Anterior cingulate cortex (tissue), 58 donors: ENCODE data around the gene STRADA.

Experiments used
- DNase-seq, 58 donors: peaks; one replicate each; lab custom pipeline; 2025; lab: John Stamatoyannopoulos, UW

The STRADA gene

DNA sequence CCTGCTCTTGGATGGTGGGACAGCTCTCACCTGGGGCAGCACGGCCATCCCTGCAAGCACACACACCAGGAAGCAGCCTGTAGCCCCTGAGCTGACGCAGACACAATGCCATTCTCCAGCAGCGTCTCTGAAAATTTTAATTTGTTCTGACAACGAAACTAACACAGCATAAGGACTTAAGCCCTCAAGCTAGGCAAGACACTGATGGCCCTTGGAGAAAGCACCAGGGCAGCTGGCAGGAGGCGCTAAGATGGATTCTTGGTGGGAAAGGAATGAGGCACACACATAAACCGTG is 38.9 kb downstream of the STRADA start:
- no peak for DNase-seq

DNA sequence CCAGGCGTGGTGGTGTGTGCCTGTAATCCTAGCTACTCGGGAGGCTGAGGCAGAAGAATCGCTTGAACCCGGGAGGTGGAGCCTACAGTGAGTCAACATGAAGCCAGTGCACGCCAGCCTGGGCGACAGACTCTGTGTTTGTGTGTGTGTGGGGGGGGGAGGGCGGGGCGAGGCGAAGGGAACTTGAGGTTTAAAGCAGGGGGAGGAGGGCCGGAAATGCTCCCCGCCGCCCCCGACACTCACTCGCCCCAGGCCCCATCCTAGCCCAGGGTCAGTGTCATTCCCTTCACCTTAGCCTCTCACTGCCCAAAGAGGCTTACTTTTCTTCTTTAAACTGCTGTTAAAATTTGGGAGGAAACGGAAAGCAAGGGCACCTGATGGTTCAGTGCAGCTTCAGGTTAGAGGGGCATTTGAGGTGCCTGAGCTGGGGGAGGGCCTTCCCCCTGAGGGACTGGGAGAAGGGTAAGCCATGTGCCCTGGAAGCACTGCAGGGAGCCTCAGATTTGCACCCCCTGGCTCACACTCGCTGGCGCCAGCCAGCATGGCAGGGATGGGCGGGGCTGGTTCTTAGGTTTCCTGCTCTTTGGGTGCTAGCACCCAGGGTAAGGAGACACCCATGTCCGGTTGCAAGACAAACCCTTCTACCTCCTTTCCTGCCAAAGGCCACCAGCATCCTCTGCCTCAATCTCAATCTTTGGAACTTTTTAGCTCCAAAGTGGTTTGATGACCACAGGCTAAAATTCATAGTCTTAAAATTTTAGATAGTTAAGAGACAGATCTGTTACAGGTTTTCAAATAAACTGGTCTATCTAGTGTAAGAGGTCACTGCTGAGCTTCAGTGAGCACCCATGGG is 39.5 kb downstream of the STRADA start:
- DNase-seq = peak in 1 of 58 donors; percentile 30

DNA sequence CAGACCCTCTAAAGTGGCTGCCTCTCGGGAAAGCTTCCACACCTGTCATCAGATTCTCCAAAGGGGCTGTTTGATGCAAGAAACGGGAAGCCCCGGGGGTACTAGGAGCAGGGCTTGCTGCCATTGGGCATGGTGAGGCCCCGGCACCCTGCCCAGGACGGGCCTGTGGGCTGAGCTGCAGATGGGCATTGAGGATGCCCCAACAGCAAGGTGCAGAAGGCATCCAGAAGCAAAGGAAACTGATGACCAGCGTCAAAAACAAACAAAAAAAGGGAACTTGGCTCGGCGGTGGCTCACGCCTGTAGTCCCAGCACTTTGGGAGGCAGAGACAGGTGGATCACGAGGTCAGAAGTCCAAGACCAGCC is 40.2 kb downstream of the STRADA start:
- no peak for DNase-seq

DNA sequence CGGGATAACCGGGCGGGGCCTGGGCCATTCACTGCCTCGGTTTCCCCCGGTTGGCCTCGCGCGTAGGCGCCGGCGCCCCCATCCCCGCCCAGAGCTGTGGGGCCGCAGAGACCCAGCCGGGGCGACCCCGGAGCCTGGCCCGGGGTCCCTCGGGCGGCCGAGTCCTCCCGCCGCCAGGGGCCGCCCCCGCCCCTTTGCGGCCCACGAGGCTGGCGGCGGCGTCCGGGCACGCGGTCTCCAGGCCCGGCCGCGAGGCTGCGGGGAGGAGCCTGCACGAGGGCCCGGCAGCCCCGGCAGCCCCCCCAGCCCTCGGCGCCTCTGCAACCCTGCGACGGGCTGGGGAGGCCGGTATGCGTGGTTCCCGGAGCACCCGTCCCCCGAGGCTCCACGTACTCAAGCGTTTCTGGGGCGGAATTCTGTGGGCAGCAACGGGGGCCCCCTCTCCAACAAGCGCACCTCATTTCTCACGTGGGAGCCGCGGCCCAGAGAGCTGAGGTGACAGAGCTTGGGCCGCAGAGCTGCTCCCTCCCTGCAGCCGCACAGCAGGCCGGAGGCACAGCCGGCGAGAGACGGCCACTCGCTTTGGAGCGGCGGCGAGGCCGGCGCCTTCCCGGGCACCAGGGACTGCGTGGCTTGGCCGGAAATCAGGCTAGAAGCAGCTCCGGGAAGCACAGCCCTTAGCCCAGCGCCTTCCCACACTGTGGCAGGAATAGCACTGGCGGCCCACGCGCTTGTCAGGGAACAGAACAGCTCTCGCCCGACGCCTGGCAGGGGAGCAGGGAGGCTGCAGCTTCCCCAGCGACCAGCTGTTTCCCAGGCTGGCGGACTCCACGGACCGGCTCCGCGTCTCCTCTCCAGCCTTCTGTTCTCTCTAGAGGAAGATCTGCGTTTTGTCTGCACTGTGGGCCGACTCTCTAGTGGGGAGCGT is 40.8 kb downstream of the STRADA start:
- peak in 50 of 58 donors; percentile 28 to 90 (median 64) for DNase-seq

DNA sequence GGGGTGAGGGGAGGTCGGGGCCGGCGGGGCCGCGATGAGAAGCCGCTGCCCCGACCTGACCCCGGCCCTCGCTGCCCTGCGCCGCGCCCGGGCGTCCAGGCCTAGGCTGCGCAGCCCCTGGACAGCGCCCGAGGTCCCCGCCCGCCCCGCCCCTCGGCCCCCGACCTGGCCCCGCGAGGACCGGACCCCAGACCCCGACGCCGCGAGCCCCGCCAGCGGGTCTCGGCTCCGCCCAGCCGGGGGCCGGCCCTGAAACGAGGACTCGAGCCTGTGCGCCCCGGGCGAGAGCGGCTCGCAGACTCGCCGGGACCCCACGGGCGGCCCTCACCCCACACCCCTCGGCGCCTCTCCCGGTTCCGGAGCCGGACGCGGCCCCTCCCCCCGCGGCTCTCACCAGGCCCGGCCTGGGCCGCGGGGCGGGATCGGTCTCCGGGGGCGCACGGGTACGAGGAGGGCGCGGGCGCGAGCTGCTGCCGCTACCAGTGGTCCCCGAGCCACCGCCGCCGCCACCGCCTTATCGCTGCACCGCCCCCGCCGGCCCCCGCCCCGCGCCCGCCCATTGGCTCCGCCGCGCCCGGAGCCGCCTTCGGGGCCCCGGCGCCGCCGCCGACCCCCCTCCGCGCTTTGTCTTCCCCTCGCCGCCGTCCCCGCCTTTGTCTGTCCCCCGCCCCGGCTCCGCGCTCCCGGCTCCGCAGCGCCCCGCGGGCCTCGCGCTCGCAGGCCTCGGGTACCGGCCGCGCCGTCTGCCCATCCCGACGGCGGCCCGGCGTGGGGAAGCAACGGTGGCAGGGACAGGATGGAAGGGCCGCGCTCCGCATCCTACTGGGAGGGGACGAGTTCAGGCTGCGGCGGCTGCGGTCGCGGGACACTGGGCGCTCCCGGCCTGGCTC is 41.7 kb downstream of the STRADA start, which contains the start of gene LIMD2:
LIMD2 (minus strand) TSS at position 488 of the 890 bp plus-strand sequence. CDS start 827 bp downstream, outside the sequence.
- peak in 14 of 58 donors; percentile 18 to 46 (median 28) for DNase-seq

DNA sequence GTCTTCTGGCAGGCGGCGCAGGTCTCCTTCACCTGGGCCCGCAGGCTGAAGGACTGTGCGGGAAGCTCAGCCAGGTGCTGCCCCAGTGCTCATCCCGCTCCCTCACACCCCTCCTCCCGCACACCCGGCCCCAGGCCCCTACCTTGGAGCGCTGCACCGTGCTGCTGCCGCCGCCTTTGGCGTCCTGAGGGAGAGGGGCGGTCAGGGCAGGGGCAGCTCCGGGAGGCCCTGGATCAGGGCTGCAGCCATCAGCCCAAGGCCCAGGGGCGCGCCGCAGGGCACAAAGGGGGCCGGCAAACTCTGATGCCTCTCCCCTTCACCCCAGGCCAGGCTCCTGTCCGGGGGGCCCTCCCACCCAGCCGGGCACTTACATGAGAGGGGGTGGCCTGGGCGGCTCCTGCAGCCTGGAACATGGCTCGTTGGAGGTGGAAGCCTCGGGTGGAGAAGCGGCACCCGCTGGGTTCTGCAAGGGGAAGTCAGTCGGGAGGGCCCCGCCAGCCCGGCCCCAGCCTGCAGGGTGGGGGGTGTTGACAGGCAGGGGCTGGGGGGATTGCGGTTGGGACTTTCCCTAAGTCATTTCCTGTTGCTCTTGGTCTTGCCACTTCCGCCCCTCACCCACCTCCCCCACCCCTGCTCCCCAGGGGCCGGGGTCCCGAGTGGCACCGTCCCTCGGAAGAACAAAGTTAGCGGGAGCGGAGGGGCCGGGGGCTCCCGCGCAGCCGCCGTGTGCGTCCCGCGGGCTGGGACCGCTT is 42.5 kb downstream of the STRADA start:
- peak in 4 of 58 donors; percentile 17 to 29 (median 24) for DNase-seq

DNA sequence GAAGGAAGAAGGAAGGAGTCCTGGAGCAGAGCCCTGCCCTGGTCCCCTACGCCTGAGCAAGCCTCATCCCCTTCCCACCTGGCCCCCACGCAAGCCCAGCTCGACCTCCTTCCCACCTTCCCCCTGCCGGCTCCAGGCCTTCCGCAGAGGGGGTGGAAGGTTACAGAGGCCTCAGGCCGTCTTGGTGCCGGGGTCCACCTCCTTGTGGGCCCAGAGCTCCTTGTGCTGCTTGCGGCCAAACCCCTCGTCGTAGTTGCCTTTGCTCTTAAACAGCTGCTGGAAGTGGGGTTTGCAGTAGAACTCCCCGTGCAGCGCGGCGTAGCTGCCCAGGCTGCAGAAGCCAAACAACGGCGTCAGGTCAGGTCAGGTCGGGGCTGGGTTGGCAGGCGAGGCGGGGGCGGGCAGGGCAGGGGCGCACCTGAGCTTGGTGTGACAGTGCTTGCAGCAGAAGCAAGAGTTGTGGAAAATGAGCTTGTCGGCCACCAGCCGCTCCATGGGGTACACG is 43.2 kb downstream of the STRADA start:
- DNase-seq = no peak

DNA sequence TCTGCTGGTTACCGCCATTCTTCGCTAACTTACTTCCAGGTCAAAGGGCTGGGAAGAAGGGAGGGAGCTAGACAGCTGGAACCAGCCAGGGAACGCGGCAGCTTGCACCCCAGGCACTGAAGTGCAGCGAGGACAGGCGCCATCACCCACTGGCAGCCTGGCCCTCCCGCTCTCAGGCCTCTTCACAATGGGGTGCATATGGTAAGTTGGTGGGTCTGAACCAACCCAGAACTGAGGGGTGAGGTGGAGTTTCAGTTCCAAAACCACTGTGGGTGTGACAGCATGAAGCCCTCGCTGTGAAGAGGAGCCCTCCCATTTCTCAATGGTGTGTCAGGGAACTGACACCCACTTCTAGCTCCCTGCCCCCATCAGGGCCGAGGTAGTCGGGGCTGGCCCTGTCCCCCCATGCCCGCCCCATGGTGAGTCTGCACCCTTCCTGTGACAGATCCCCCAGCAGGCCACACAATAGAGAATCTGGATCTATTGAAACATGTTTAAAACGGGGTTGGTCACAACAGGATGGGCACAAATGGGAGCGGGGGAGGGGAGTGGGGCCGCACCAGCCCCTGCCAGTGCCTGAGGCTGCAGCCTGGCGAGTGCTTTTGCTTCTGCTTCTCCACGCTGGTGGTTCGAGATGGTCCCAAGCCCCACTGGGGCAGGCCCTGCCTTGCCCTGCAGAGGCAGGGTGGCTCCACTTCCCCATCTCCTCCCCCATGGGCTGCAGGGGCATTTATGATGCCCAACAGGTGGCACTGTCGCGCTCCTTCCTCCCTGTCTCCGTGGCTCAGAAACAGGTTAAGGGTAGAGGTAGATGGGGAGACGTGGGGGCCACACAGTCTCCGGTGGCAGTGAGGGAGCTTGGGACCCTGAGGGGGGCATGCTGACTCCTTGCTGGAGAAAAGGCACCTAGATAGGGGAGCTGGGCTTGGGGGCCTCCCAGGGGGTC is 44.0 kb downstream of the STRADA start:
- DNase-seq = peak in 5 of 58 donors; percentile 15 to 38 (median 21)

DNA sequence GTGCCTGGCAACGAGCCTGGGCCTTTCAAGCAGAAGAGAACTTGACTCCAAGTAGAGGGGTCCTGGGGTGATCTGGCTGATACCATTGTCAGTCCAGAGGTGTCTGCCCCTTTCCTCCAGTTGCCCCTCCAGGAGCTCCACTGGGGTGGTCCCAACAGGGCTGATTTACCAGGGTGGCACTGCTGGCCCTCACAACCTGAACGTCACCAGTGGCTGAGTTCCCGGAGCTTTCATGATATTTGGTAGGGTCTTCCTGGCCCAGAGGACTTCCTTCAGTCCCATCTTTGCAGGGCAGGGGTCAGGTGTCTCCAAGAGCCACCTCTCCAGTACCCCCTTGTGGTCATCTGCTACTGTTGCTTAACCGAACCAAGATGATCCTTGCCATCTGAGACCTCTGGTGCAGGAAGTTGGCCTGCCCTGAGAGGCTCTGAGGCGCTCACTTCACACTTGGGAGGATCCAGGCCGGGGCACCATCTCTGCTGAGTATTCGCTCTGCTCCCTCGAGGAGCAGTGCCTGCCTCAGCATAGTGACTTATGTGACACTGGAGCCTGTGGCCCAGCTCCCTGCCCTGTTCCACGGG is 45.1 kb downstream of the STRADA start:
- peak in 1 of 58 donors; percentile 16 for DNase-seq

DNA sequence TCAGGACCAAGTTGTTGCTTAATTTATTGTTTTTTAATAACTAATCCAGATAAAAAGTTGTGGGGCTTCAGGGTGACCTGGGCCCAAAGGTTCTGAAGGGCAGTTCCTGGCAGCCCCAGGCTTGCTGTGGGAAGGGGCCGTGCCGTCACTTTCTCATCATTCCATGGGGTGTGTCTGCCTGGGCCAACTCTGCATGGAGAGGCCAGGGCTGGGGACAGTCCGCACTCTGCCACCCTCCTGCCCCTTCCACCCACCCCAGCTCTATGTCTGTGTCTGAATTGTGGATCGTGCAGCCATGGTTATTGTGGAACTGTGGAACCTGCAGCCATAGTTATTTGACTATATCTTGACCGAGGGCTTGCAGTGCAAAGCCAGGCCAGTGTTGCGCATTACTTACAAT is 45.7 kb downstream of the STRADA start:
- DNase-seq = no peak

DNA sequence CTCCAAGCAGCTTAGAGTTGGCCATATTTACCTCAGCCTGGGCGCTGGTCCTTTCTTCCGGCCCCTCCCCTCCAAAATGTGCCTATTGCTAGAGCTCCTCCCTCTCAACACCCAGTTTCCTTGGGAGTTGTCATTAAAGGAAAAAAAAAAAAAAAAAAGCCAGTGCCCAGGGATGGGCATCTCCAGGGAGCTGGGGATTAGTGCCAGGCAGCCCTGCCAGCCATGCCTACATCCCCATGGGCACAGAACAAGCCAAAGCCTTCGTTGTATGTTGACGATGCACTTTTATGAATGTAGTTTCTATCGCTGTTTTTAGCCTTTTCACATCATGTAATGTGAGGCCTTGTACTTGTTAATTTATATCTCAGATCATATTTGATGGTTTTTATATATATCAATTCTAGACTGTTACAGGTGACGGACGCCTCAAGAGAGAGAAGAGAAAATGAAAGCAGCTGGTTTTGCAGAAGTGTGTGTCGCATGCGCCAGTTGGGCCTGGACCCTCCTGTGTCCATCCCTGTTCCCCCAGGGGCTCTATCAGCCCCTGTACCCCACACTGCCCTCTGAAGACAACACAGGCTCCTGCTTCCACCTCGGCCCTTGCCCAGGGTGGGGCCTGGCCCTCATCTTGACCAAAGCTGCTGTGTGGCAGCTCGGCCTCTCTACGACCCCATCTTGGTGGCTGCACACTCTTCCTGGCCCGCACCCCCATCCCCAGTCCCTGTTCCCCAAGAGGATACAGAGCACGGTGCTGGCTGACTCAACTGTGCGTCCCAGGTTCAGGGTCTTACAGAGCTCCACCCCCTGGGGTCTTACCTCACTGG is 46.4 kb downstream of the STRADA start:
- DNase-seq = peak in 6 of 58 donors; percentile 23 to 45 (median 30)

DNA sequence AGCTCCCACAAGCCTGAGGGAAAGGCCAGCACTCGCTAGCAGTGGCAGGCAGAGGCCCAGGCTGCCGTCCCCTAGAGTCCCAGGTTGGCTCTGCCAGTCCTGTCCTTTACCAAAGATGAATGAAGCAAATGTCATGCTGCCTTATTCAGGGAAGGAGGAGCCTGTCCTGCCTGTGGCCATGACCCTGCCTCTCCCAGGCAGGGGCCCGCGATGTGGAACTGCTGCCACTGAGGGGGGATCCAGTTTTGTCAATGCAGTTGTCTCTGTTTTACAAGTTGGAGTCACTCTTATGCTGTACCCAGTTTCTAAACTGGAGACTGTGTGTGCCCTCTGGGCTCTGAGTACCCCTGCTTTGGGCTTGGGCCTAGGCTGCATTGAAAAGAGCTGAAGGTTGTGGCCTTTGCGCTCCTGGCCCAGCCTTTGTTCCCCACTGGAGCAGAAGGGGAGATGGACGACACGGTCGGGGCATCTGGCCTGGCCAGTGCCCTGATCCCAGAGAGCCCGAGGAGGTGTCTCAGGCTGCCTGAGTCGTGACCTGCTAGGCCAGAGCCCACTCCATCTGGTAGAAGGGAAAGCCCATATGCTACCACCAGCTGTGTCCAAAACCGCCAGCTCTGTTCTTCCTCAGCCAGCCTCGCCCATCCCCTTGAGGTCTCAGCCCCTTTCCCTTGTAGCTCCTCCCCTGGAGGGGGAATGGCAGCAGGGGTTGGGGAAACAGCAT is 47.2 kb downstream of the STRADA start:
- DNase-seq = peak in 1 of 58 donors; percentile 23

DNA sequence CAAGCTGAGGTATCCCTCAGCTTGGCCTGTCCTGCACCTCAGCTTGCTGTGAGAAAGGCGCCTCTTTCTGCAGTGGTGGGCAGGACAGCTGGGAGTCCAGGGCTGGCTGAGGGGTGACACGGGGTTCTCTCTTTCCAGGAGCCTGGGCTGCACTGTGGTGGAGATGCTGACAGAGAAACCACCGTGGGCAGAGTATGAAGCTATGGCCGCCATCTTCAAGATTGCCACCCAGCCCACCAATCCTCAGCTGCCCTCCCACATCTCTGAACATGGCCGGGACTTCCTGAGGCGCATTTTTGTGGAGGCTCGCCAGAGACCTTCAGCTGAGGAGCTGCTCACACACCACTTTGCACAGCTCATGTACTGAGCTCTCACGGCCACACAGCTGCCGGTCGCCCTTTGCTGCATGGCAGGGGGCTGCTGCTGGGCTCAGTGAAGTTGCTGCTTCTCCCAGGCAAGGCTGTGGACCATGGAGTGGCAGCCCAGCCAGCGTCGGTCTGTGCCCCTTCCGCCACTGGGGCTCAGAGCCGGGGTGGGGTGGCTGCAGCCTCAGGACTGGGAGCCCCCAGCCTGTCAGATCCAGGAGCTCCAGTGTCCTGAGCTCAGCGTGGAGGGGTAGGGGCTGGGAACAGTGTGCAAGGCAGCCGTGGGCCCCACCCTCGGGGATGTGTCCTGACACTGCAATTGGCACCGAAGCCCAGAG is 48.0 kb downstream of the STRADA start:
- DNase-seq = peak in 4 of 58 donors; percentile 15 to 53 (median 30)

DNA sequence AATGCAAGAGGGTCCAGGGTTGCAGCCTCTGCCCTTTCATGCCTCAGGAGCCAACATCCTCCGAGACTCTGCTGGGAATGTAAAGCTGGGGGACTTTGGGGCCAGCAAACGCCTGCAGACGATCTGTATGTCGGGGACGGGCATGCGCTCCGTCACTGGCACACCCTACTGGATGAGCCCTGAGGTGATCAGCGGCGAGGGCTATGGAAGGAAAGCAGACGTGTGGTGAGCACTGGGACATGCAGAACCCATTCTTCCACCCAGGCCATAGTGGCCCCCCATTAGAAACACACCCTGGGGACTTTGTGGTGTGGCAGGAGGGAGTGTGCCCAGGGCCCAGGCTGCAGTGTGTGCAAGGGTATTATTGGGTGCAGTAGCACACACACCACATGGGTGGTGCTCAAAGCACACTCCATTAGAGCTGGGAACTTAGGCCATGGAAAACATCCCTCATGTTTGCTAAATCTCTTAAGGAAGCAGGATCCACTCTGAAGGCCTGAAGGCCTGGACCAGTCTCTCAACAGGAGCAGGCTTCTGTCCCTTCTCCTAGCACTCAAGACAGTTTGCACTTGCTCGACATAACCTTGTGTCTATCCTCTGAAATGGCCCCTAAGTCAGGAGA is 49.3 kb downstream of the STRADA start:
- no peak for DNase-seq

DNA sequence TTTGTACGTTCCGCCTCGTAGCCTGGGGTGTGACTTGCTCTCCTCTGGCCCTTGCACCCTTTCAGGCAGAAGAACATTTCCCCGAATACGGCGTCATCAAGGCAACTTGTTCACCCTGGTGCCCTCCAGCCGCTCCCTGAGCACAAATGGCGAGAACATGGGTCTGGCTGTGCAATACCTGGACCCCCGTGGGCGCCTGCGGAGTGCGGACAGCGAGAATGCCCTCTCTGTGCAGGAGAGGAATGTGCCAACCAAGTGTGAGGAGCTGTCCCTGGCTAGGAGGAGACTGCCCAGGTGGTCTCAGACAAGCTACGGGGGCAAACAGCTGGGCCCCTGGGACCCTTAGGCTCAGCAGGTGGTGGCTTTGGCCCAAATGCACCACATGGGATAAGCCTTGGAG is 52.1 kb downstream of the STRADA start:
- no peak for DNase-seq
